Superior temporal gyrus (tissue), 1 donor: ENCODE data around the gene HRK.

Experiments used
- DNase-seq: peaks from one replicate; pipeline ENCODE4 v3.0.0-alpha.2; 2016; ENCODE audit errors: extremely low spot score

HRK gene

DNA sequence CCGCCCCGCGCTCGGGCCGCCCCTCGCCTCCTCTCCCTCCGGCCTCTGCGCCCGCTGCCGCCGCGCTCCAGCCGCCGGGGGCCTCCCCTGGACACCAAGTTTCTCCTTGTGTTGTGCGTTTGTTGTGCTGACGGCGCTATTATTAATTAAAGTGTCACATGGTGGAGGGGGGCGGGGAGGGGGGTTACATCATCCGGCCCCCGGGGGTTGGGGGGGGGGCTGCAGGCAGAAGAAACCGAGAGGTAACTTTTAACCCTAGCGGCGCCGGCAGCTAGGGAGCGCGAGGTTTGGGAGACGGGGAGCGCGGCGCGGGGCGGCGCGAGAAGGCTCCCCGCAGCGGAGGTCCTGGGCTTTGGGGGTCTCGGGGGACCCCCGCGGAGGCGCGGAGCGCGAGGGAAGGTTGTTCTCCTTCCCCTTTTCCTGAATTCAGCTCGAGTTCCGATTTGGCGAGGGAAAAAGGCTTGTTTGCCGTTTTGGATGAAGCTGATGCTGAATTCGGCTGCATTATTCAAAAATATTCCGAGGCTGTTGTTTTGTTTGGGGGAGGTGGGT is at the start of gene HRK:
HRK (minus strand) TSS at position 117 of the 552 bp plus-strand sequence. CDS start 134 bp downstream, outside the sequence.
- DNase-seq, result no peak

- DNase-seq, result no peak
These were observed 48.6 kb upstream of the HRK start for GRCh38 chr12:116929885-116930284.

DNA sequence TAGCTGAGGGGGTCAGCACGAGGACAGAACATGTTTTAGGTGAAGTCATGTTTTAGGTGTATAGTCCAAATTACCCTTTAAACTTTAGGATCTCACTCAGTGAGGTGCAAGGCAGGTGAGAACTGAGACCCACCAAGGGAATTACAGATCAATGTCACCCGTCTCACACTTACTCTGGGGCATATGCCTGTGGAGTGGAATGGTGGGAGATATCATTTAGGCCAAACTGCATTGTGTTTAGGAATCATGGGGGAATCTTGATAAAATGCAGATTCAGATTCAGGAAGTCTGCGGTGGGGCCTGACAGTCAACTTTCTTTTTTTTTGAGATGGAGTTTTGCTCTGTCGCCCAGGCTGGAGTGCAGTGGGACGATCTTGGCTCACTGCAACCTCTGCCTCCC is 47.3 kb upstream of the HRK start:
- DNase-seq, result no peak

DNA sequence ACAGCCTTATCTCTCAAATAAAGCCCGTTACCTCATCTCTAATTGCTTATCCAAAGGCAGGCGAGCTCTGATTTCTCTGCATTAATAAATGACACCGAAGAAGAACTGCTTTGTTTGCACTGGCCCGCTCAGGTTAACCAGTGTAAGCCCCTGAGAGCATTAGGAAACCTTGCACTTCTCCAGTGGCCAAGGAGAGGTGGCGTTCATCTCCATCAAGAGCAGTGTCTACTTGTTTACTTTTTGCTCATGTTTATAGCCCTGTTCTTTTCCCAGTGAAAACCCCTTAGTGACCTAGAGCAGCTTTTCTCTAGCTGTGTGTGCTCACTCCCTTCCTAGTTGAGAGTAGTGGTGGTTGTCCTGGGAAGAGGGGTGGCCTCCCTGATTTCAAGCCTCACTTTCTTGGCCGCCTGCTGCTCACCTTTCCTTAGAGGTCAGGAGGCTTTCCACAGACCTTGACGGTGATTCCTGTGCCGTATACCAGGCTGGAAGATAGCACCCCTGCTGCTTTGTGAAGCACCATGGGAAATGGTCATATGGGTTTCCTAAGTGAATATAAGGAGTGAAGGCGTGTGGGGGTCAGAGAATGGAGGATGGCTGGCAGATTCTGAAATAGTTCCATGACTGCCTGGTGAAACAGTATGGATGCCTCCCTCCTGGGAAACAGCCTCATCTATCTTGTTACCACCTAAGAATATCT is 46.2 kb upstream of the HRK start:
- no peak for DNase-seq

GRCh38 chr12:116926283-116927243 is 45.3 kb upstream of the HRK start:
- no peak for DNase-seq

DNA sequence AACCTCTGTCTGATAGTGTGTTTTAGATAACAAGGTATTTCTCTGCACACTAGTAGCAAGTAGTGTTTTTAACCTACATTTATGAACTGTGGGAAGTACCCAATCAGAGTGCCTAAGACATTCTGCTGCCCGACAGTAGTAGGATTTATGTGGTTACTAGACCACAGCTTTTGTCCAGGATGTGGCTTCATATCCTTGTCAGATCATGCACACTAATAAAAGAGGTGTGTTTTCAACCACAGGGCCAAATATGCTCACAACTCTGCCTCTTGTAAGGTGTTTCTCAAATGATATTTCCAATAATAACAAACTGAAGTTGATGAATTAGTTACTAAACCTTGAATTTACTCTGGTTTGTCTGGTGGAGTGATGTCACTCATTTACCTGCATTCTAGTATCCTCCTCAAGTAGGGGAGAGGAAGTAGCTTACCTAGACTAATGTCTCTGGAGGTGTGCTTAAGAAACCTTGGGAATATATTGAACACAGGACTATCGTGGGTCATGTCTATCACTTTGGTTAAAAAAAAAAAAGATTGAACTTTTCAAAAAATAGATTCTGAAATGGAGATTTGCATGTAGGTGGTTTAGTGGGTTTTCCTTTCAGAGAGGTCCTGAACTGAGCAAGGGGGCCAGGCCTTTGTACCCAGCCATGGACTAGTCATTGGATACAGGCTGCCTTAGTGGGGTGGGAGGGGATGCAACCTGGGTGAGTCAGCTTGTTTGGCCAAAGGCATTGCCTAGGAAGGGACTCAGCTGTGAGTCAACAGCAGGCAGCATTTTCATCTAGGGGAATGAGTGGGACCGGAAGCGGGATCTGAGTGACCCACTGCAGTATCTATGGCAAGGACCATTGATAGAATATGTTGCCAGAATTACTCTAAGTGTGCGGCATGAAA is 43.6 kb upstream of the HRK start:
- DNase-seq, result no peak

GRCh38 chr12:116922194-116922897 is 41.1 kb upstream of the HRK start:
- no peak for DNase-seq

DNA sequence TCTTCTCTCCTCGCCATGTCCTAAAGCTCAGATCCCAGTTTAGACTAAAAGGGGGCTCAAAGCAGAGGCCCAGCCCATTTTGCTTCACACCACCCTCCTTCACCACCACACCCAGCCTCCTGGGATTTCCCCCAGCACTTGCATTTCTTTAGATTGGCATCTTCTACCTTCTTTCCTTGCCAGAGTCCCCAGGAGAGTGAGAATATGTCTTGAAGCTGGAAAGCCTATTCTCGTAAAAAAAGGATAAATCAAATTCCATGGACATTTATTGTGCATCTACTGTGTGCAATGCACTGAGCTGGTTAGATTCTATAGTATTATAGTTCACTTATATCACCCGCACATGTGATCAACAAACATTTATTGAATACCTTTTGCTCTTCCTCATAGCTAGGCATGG is 39.7 kb upstream of the HRK start:
- no peak for DNase-seq

GRCh38 chr12:116919706-116920485 is 38.7 kb upstream of the HRK start:
- DNase-seq, result no peak

DNA sequence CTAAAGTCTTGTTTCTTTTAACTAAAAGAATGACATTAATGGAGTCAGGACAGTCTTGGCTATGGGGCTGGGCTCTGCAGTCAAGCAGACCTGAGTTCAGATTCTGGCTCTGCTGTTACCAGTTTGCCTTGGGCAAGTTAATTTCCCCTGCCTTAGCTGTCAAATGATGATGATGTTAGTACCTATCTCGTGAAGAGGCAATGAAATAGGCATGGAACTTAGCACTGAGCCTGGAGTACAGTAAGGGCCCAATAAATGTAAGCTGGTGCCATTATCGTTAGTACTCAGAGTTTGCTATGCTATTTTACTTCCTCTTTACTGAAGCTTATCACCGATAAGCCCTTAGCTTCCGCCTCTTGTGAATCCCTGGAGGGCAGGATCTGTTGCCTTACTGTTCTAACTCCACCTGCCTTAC is 38.0 kb upstream of the HRK start:
- DNase-seq, result no peak

DNA sequence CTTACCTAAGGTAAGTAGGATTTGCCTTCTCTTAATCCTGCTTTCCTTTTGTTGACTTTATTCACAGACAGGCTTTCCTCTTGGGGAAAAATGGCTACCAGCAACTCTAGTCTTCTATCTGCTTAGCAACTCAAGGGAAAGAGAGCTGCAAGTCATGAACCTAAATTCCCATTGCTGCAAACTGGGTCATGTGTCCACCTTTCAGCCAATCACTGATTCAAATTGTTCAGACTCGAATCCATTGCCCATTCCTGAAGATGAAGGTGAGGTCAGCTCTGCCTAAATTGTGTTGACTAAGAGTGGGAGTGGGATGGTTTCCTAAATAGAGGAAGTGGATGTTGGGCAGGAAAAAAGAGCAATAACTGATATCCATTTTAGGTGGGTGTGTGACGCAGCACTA is 37.2 kb upstream of the HRK start:
- no peak for DNase-seq

DNA sequence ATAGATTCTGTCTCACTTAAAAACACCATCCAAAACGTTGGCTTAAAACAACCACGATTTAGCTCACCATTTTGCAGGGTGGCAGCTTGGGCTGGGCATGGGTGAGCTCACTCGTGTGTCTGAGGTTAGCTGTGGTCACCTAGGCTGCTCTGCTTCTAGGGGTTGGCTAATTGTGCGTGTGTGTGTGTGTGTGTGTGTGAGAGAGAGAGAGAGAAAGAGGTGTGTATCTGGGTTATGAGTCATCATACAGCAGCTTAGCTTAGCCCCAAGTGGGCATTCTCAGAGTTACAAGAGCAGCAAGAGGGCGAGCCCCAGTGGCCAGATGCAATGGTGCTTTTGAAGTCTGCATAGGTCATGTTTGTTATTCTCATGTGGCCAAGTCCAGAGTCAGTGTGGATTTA is 35.5 kb upstream of the HRK start:
- no peak for DNase-seq

DNA sequence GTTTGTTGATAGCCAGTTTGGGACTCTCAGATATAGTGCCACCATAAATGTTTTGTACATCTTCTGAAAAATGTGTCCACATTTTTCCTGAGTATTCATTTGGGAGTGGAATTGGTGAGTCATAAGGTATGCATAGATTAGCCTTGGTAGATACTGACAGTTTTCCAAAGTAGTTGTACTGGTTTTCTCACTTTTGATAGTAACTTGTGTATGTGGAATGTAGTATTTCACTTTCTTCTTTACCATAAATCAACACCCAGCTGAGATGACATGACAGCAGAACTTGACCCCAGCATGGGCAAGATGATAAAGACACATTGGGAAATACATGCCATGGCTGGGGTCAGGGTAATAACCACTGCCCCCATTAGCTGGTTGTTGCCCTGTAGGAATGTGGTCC is 34.9 kb upstream of the HRK start:
- no peak for DNase-seq

DNA sequence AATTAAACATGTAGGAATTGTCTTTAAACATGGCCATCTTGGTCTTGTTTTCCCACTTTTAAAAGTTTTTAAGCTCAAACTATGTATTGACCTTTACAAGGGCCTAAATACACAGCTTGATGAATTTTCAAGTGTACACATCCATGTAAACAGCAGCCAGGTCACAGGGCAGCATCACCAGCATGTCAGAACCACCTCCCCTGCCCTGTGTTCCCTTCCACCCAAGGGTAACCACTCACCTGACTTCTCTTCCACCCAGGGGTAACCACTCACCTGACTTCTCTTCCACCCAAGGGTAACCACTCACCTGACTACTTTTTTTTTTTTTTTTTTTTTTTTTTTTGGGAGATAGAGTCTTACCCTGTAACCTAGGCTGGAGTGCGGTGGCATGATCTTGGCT is 34.1 kb upstream of the HRK start:
- no peak for DNase-seq

- DNase-seq, result peak; percentile 45
These were observed 29.6 kb upstream of the HRK start, which contains the start of gene FBXW8 for GRCh38 chr12:116910645-116911451. FBXW8 (plus strand) TSS chr12:116910950; CDS start chr12:116911038, 88 bp downstream.

GRCh38 chr12:116910280-116910644 is 29.0 kb upstream of the HRK start:
- no peak for DNase-seq

GRCh38 chr12:116906285-116906684 is 25.0 kb upstream of the HRK start:
- no peak for DNase-seq

DNA sequence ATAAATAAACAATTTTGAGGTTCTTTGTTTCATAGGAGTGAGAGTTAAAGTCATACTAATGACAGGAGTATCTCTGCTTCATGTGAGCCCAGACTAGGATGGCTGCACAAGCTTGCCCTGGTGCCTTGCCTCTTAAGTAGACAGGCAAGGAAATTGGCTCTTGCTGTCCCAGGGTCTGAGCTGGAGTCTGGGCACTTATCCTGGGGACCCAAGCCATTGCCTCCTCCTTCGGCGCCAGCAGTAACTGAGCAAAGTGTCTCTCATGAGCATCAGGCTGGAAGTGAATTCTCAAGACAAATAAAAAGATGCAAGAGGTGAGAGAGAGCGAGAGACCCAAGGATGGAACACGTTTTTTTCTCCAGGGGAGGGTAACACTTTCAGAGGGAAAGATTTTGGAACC is 22.6 kb upstream of the HRK start:
- no peak for DNase-seq

- no peak for DNase-seq
These were observed 20.4 kb upstream of the HRK start for GRCh38 chr12:116901612-116902011.
